ENCODE results near the gene SLFN5.
"Not testable (repeated sequence)": the region's sequence is repeated elsewhere in the genome, so short reads cannot be mapped to it uniquely, and the experiment has no call there.

Gene SLFN5

DNA sequence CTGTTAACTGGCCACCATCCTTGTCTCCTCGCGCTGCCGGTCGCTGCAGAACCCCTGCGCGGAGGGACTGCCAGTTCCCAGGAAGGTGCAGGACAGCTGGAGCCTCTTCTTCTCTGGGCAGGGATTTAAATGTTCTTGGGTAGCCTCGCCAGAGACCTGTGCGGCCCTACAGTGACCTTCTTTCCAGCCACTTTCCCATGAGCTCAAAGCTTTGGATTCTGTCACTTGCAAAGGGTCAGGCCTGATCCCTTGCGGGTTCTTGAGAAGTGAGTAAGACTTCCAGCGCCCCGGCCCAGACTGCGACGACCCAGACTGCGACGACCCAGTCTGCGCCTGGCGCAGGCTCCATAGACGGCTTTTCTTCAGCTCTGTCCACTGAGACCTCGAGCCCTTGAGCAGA, 1.4 kb upstream of the SLFN5 start:
- DNase-seq (ENCODE audit: low read depth in 2 of 3, low spot score in 2 of 3), result no peak

DNA sequence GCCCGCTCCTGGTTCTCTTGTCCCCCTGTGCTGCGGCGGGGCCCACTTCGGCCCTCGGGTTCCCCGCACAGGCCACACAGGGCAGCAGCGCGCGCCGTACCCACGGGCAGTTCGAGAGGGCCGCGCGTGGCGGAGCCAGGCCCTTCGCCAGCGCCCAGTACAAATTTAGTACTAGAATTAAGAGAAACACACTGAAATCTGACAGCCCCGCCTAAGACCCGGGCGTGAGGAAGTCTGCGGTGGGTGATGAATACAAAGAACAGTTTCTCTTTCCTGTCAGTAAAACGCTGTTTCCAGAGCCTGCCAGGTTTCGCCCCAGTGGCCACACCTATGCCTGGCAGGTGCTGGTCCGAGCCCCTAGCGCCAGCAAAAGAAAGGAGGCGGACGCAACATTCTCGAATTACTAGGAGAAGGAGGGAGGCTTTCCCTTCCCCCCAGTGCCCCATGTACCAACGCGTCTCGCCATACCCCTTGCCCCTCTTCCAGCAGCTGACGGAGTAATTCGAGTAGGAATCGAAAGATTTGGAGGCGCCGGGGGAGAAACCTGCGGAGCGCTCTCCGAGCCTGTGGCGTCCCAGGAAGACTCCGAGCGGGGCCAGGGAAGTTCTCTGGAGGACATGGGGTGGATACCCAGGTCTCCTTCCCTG, 591 bp upstream of the SLFN5 start:
- DNase-seq (ENCODE audit: low read depth in 2 of 3, low spot score in 2 of 3), result peak; percentile 48 to 69 (median 48)

DNA sequence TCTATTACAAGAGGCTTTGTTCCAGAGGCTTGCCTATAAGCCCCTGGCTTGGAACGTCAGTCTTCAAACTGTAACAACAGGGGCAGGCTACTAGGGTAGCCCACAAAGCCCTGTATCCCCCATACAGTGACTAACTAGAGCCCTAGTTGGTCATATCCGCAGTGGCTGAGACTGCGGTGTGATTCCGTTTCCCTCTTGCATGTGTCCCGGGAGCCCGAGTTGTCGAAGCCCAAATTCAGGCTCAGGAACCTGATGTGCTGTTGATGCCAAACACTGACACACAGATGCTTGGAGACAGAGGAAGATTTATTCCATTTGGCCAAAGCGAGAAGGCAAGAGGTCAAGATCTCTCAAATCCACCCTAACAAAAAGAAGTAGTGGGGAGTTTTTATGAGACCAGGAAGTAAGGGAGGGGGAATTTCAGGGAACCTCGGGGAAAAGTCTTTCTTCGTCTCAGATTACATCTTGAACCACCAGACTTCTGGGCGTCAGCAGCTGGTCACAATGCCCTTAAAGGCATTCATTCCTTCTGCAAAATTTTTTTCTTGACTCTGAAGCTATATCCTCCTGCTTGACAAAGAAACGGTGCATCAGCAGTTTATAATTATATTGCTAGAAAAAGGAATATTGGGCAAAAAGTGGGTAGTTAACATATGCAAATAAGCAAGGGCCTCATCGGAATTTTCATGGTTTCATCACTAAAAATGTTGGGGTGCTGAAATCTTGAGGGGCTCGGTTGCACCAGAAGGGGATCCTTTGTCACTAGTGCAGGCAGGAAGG, 879 bp downstream of the SLFN5 start:
- DNase-seq (ENCODE audit: low read depth in 2 of 3, low spot score in 2 of 3), result peak in 2 of 3 experiments; percentile 22 to 44

DNA sequence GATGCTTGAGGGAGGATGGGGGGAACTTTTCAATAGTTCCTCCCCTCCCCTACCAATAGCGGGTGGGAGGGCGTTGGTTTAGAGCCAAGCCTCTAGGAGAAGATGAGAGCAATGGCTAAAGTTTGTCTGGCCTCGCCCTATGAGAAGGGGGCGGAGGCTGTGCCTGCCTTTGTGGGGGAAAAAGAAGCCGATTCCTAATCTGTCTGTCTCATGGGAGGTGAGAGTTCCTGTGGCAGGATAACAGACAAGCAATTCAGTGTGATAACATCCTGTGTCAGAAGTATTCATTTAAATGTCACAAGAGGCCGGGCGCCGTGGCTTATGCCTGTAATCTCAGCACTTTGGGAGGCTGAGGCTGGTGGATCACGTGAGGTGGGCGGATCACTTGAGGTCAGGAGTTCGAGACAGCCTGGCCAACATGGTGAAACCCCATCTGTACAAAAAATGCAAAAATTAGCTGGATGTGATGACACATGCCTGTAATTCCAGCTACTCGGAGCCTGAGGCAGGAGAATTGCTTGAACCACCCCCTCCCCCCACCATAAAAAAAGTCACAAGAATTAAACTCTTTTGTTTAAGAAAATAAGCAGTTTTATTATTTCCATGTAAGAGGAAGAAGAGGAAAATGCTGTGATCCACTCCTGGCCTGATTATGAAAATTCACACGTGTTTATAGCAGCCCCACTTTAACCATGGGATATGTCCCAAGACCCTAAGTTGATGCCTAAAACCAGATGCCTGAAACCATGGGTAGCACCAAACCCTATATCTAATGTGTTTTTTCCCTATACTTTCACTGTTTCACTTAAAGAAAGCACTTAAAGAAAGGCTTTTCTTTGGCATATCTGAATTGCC, 1.7 kb downstream of the SLFN5 start:
- DNase-seq (ENCODE audit: low read depth in 2 of 3, low spot score in 2 of 3), result peak; percentile 67 to 77 (median 71)

GRCh38 chr17:35245196-35245486, 2.3 kb downstream of the SLFN5 start:
- DNase-seq (ENCODE audit: low read depth in 2 of 3, low spot score in 2 of 3), result no peak

DNA sequence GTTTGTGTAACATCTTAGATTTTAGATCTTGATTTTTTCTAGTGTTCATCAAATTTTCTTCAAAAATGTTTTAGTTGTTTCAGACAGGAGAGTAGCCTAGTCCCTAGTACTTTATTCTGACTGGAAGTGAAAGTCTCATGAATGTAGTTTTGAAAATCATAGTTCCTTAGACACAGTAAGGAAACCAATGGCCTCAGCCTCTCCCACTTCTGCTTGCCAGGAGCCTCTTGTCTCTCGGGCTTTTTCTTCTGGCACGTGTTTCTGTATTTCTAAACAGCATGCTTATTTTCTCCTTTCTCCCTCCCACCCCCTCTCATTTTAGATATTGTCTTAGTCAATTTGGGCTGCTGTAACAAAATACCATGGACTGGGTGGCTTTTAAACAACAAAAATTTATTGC, 9.8 kb downstream of the SLFN5 start:
- no peak for DNase-seq (ENCODE audit: low read depth in 2 of 3, low spot score in 2 of 3)

DNA sequence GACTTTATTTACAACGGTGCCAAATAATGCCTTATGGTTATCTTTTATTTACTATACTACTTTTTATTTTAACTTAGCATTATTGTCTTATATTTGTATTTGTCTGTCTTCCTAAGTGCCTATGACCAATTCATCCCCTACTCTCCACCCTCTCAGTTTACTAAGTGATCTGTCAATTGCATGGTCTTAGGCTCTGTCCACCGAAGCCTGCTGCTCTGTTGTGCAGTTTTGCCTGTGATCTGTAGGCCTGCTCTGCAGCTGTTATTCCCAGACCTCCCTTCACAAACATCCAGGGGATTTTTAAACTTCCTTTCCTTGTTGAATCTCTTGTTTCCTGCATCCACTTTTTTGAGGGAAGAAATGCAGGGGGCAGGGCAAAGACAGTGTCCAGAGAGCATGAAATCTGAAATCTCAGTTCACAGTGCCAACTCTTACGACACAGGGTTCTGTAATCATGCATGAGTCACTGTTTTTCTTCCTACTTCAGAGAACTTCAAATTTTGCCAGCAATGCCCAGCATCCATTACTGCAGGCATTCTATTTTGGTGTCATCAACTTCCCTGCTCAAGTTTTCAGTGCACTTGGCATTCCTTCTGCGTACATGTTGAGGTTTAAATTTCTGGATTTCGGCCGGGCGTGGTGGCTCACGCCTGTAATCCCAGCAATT, 11.4 kb downstream of the SLFN5 start:
- DNase-seq (ENCODE audit: low read depth in 2 of 3, low spot score in 2 of 3), result no peak

DNA sequence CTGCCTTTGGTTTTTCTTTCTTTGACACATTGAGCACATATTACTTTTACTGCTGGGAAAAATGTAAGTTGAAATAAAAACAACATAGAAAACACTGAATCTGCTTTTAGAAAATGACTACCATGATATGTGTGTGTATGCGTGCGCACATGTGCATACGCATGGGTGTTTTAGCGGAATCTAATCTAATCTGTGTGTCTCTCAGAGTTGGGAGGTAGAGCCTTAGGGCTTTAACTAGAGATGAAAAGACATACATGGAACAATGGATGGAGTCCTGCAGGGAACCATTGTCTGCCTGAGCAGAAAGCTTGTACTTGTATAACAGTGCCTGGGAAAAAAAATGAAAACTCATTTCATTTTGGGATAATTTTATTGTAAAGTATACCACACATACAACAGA, 12.4 kb downstream of the SLFN5 start:
- DNase-seq (ENCODE audit: low read depth in 2 of 3, low spot score in 2 of 3), result no peak

DNA sequence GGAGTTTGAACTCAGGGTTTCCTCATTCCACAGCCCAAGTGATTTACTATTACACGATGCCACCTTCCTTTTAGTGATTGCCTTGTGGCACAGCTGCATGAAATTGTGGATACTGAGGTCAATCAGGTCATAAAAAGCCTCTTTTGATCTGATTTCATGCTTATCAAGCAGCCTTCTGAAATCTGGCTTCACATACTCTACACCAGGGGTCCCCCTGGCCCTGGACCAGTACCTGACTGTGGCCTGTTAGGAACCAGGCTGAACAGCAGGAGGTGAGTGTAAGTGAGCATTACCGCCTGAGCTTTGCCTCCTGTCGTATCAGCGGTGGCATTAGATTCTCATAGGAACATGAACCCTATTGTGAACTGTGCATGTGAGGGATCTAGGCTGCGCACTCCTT, 13.8 kb downstream of the SLFN5 start:
- no peak for DNase-seq (ENCODE audit: low read depth in 2 of 3, low spot score in 2 of 3)

DNA sequence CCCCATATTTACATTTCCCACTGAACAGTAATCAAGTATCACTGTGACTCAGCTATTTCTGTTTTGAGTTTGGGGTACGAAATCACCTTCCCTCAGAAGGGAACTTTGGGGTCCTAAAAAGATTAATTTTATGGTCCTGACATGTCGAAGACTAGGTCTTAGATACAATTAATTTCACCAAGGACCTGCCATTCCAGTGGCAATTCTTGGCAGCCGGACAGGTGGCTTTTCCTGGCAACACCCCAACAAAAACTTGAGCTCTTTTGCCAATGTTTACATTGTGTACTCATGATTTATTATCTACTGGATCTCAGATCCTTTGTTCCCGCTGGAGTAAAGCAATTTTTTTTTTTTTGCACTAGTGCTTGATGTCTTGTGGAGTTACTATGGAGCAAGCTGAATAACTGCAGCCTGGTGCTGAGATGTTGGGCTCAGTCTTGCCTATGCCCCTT, 14.4 kb downstream of the SLFN5 start:
- DNase-seq (ENCODE audit: low read depth in 2 of 3, low spot score in 2 of 3), result no peak

- no peak for DNase-seq (ENCODE audit: low read depth in 2 of 3, low spot score in 2 of 3)
These were observed 16.1 kb downstream of the SLFN5 start for GRCh38 chr17:35259001-35259400.

DNA sequence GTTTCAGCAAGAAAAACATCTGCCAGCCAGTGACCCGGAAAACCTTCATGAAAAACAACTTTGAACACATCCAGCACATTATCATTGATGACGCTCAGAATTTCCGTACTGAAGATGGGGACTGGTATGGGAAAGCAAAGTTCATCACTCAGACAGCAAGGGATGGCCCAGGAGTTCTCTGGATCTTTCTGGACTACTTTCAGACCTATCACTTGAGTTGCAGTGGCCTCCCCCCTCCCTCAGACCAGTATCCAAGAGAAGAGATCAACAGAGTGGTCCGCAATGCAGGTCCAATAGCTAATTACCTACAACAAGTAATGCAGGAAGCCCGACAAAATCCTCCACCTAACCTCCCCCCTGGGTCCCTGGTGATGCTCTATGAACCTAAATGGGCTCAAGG, 22.2 kb downstream of the SLFN5 start:
- no peak for DNase-seq (ENCODE audit: low read depth in 2 of 3, low spot score in 2 of 3)

- no peak for DNase-seq (ENCODE audit: low read depth in 2 of 3, low spot score in 2 of 3)
These were observed 22.8 kb downstream of the SLFN5 start for GRCh38 chr17:35265566-35266141.

GRCh38 chr17:35274167-35275066, 31.5 kb downstream of the SLFN5 start:
- DNase-seq (ENCODE audit: low read depth in 2 of 3, low spot score in 2 of 3), result not testable (repeated sequence)

DNA sequence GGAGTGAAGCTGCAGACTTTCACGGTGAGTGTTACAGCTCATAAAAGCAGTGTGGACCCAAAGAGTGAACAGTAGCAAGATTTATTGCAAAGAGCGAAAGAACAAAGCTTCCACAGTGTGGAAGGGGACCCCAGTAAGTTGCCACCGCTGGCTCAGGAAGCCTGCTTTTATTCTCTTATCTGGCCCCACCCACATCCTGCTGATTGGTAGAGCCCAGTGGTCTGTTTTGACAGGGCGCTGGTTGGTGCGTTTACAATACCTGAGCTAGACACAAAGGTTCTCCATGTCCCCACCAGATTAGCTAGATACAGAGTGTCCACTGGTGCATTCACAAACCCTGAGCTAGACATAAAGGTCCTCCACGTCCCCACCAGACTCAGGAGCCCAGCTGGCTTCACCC, 35.6 kb downstream of the SLFN5 start:
- DNase-seq (ENCODE audit: low read depth in 2 of 3, low spot score in 2 of 3), result not testable (repeated sequence)

DNA sequence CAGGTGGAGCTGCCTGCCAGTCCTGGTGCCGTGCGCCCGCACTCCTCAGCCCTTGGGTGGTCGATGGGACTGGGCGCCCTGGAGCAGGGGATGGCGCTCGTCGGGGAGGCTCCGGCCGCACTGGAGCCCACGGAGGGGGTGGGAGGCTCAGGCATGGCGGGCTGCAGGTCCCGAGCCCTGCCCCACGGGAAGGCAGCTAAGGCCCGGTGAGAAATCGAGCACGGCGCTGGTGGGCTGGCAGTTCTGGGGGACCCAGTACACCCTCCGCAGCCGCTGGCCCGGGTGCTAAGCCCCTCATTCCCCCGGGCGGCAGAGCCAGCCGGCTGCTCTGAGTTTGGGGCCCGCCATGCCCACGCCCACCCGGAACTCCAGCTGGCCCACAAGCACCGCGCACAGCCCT, 36.0 kb downstream of the SLFN5 start:
- DNase-seq (ENCODE audit: low read depth in 2 of 3, low spot score in 2 of 3), result not testable (repeated sequence)

DNA sequence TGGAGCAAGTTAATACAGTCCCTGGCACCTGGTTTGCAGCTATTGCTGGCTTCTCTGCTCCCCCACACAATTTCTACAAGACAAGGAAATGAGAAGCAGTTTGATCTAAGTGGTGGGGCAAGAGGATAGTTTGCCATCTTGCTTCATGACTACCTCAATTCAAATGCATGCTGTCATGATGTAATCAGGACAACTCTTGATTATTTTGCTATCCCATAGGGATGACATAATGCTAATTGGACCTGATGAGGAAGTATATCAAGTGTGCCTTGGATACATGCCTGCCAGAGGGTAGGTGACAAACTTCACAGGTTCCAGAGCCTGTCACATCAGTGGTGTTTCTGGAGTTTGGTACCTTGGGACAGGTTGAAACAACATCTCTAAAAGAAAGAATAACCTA, 40.9 kb downstream of the SLFN5 start:
- no peak for DNase-seq (ENCODE audit: low read depth in 2 of 3, low spot score in 2 of 3)

DNA sequence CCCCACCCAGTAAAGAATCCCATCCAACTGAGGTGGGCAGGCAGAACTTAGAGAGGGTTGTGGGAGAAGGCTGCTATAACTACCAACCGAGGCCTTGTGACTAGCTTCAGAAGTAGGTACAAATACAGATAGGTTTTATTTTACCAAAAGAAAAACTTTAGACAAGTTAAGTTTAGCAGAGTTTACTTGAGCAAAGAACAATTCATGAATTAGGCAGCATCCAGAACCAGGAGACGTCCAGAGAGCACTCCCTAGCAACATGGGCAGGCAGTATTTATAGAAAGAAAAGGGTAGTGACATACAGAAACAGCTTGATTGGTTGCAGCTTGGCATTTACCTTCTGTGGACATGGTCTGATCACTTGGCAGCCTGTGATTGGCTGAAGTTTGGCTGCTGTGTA, 42.1 kb downstream of the SLFN5 start:
- no peak for DNase-seq (ENCODE audit: low read depth in 2 of 3, low spot score in 2 of 3)

DNA sequence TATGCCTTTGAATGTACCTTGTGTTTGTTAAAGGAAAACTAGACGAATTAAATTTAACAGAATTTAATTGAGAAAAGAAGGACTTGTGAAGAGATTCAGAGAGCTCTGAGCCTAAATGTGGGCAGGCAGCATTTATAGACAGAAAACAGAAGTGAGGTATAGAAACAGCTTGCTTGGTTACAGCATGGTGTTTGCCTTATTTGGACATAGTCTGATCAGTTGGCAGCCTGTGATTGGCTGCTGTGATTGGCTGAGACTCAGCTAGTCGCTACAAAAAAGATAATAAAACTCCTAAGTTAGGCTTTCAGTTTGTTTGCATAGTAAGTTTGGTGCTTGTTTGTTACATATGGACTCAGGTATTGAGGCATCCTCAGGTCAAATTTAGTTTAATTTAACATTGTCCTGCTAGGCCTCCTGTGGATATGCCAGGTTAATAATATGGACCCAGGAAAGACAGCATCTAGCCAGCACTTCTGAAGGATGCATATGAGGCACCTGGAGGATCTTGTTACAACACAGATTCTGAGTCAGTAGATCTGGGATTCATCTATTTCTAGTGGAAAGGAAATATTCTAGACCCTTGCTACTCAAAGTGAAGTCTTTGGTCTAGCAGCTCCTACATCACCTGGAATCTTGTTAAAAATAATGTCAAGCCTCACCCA, 43.4 kb downstream of the SLFN5 start:
- DNase-seq (ENCODE audit: low read depth in 2 of 3, low spot score in 2 of 3), result no peak
